Fibroblast of peridontal ligament (primary cell): ENCODE measurements around the gene PDE11A.

ENCODE experiments used
- DNase-seq: peaks from one replicate; pipeline ENCODE4 v3.0.0-alpha.2; 2010; ENCODE audit errors: extremely low read depth

The PDE11A gene

GRCh38 chr2:177726931-177727348, 345.6 kb downstream of the PDE11A start:
- no peak for DNase-seq

GRCh38 chr2:177724398-177725287, 347.9 kb downstream of the PDE11A start:
- DNase-seq, result peak; percentile 67

- DNase-seq, result no peak
Measured at GRCh38 chr2:177723235-177723634, 349.3 kb downstream of the PDE11A start.

- no peak for DNase-seq
Measured at GRCh38 chr2:177721818-177722567, 350.6 kb downstream of the PDE11A start.

GRCh38 chr2:177721087-177721486, 351.5 kb downstream of the PDE11A start:
- DNase-seq, result no peak

GRCh38 chr2:177717831-177718618, 354.6 kb downstream of the PDE11A start:
- no peak for DNase-seq

- no peak for DNase-seq
Measured at GRCh38 chr2:177716484-177716883, 356.1 kb downstream of the PDE11A start.

GRCh38 chr2:177715771-177716170, 356.8 kb downstream of the PDE11A start:
- no peak for DNase-seq

- DNase-seq, result no peak
Measured at GRCh38 chr2:177714704-177715103, 357.9 kb downstream of the PDE11A start.

GRCh38 chr2:177712462-177712861, 360.1 kb downstream of the PDE11A start:
- no peak for DNase-seq

GRCh38 chr2:177711483-177712265, 360.9 kb downstream of the PDE11A start:
- DNase-seq, result no peak

- no peak for DNase-seq
Measured at GRCh38 chr2:177710889-177711288, 361.7 kb downstream of the PDE11A start.

GRCh38 chr2:177709986-177710401, 362.6 kb downstream of the PDE11A start:
- DNase-seq, result no peak

- no peak for DNase-seq
Measured at GRCh38 chr2:177708660-177709444, 363.7 kb downstream of the PDE11A start.

GRCh38 chr2:177708106-177708505, 364.5 kb downstream of the PDE11A start:
- no peak for DNase-seq

GRCh38 chr2:177705511-177706173, 366.9 kb downstream of the PDE11A start:
- no peak for DNase-seq

- no peak for DNase-seq
Measured at GRCh38 chr2:177703159-177703558, 369.4 kb downstream of the PDE11A start.

GRCh38 chr2:177698281-177698680, 374.3 kb downstream of the PDE11A start:
- DNase-seq, result no peak

GRCh38 chr2:177694348-177694747, 378.2 kb downstream of the PDE11A start:
- no peak for DNase-seq
